ENCODE results near the gene DACT2. TPM values are rescaled to one million over a fixed set of nuclear protein-coding genes. Genes with fewer than 3 reads are reported as not detected.

The DACT2 gene
- total RNA-seq, 1 donor from 2014 or later, result 0.36 TPM

GRCh38 chr6:168310403-168310802 is 9.2 kb downstream of the DACT2 start:
- Mint-ChIP-seq H3K9me3 (no peaks in the 10 kb centered on the region), H3K36me3 (no peaks in the 10 kb centered on the region), H3K4me3 (no peak overlapping the region), H3K27ac (no peak overlapping the region), H3K27me3 (ENCODE audit: insufficient read depth, low read depth) (peaks cover 17% of the 10 kb centered on the region), H3K4me1 (peaks cover 46% of the 10 kb centered on the region)
- Histone ChIP-seq H3K4me1 (peaks cover 29% of the 10 kb centered on the region), H3F3A (ENCODE audit: low read depth) (peaks cover 27% of the 10 kb centered on the region), H3K4me2 (no peak overlapping the region), H3K9me3 (ENCODE audit: low read depth) (no peaks in the 10 kb centered on the region), H3K9ac (no peak overlapping the region), H2AFZ (replicated peaks) (no peak overlapping the region), H4K20me1 (ENCODE audit: low read depth) (no peaks in the 10 kb centered on the region), H3K4me3 (no peak overlapping the region), H3K27ac (no peak overlapping the region), H3K79me2 (ENCODE audit: low read depth) (no peaks in the 10 kb centered on the region), H3K36me3 (no peaks in the 10 kb centered on the region), H3K27me3 (no peaks in the 10 kb centered on the region)
- DNase-seq (ENCODE audit: low spot score), result no peak
- TF ChIP-seq EZH2 (IDR thresholded peaks at IDR 0.05) (no peak), CTCF (IDR thresholded peaks at IDR 0.05) (no peak), EZH2phosphoT487 (IDR thresholded peaks at IDR 0.05) (no peak)

- no peaks in the 10 kb centered on the region for H3K27me3 ChIP-seq
- Mint-ChIP-seq H3K4me1 (peaks cover 48% of the 10 kb centered on the region), H3K4me3 (no peak overlapping the region), H3K9me3 (no peaks in the 10 kb centered on the region), H3K27me3 (ENCODE audit: insufficient read depth, low read depth) (peaks cover 16% of the 10 kb centered on the region), H3K27ac (no peak overlapping the region), H3K36me3 (no peaks in the 10 kb centered on the region)
- H2AFZ ChIP-seq (replicated peaks), result no peak overlapping the region
- H3K4me3 ChIP-seq, result no peak overlapping the region
- DNase-seq (ENCODE audit: low spot score), result no peak
- H3K79me2 ChIP-seq (ENCODE audit: low read depth), result no peaks in the 10 kb centered on the region
- no peak overlapping the region for H3K9ac ChIP-seq
- no peaks in the 10 kb centered on the region for H3K36me3 ChIP-seq
- TF ChIP-seq CTCF (IDR thresholded peaks at IDR 0.05) (no peak), EZH2 (IDR thresholded peaks at IDR 0.05) (no peak), EZH2phosphoT487 (IDR thresholded peaks at IDR 0.05) (no peak)
- no peaks in the 10 kb centered on the region for H4K20me1 ChIP-seq (ENCODE audit: low read depth)
- H3K4me2 ChIP-seq, result no peak overlapping the region
- no peak overlapping the region for H3K27ac ChIP-seq
- no peaks in the 10 kb centered on the region for H3K9me3 ChIP-seq (ENCODE audit: low read depth)
- H3F3A ChIP-seq (ENCODE audit: low read depth), result peaks cover 23% of the 10 kb centered on the region
- peaks cover 25% of the 10 kb centered on the region for H3K4me1 ChIP-seq
Measured at GRCh38 chr6:168309997-168310396, 9.6 kb downstream of the DACT2 start.

- Mint-ChIP-seq H3K27ac (peak overlapping the region; percentile 72), H3K27me3 (ENCODE audit: insufficient read depth, low read depth) (peaks cover 14% of the 10 kb centered on the region), H3K36me3 (no peaks in the 10 kb centered on the region), H3K4me3 (peak overlapping the region; percentile 70), H3K9me3 (no peaks in the 10 kb centered on the region), H3K4me1 (peaks cover 47% of the 10 kb centered on the region)
- Histone ChIP-seq H2AFZ (replicated peaks) (no peak overlapping the region), H3K27ac (no peak overlapping the region), H3K9me3 (ENCODE audit: low read depth) (no peaks in the 10 kb centered on the region), H3K36me3 (no peaks in the 10 kb centered on the region), H4K20me1 (ENCODE audit: low read depth) (no peaks in the 10 kb centered on the region), H3K4me3 (no peak overlapping the region), H3K4me1 (peaks cover 17% of the 10 kb centered on the region), H3F3A (ENCODE audit: low read depth) (peaks cover 14% of the 10 kb centered on the region), H3K27me3 (peaks cover under 1% of the 10 kb centered on the region), H3K79me2 (ENCODE audit: low read depth) (no peaks in the 10 kb centered on the region), H3K9ac (no peak overlapping the region), H3K4me2 (no peak overlapping the region)
- TF ChIP-seq EZH2phosphoT487 (IDR thresholded peaks at IDR 0.05) (no peak), EZH2 (IDR thresholded peaks at IDR 0.05) (no peak), CTCF (IDR thresholded peaks at IDR 0.05) (no peak)
- DNase-seq (ENCODE audit: low spot score), result no peak
Measured at GRCh38 chr6:168309183-168309582, 10.4 kb downstream of the DACT2 start.

Data from neural progenitor cell (in vitro differentiated cells).